ENCODE measurements around the gene ENTHD1.
"Not testable (repeated sequence)": the region's sequence is repeated elsewhere in the genome, so short reads cannot be mapped to it uniquely, and the experiment has no call there.

Gene ENTHD1

DNA sequence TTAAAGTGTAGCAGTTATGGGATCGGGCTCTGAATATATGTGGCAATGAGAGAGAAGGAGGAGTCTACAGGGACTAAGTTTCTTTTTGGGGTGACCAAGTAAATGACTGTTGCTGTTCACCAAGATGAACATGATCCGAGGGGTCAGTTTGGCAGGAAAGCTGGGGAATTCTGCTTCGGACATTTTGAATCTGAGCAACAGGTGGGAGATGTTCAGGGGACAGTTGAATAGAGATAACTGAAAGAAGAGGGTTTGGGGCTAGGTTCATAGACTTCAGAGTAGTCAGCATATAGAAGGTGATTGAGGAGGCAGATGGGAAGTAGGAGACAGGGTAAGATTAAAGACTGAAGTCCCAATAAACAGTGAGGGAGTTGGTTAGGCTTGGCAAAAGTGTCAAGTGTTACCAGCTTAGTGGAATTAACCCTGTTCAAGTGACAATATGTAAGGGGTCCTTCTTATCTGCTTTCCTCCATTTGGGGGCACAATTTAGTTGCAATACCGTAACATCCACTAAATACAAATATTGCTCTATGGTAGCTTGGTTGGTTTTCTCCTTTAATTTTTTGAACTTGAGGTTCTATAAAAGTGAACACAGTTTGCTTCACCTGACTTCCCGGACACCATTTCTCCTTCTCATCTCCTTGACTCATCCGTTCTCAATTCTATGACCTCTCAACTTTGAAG, 2.9 kb upstream of the ENTHD1 start:
- no peak for DNase-seq
- no peaks in the 10 kb centered on the region for H3K36me3 ChIP-seq
- H3K27me3 ChIP-seq: peaks cover 45% of the 10 kb centered on the region
- no peaks in the 10 kb centered on the region for H3K9me3 ChIP-seq
- no peaks in the 10 kb centered on the region for H3K4me1 ChIP-seq
- TF ChIP-seq, protein P1, sequence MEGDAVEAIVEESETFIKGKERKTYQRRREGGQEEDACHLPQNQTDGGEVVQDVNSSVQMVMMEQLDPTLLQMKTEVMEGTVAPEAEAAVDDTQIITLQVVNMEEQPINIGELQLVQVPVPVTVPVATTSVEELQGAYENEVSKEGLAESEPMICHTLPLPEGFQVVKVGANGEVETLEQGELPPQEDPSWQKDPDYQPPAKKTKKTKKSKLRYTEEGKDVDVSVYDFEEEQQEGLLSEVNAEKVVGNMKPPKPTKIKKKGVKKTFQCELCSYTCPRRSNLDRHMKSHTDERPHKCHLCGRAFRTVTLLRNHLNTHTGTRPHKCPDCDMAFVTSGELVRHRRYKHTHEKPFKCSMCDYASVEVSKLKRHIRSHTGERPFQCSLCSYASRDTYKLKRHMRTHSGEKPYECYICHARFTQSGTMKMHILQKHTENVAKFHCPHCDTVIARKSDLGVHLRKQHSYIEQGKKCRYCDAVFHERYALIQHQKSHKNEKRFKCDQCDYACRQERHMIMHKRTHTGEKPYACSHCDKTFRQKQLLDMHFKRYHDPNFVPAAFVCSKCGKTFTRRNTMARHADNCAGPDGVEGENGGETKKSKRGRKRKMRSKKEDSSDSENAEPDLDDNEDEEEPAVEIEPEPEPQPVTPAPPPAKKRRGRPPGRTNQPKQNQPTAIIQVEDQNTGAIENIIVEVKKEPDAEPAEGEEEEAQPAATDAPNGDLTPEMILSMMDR (IDR thresholded peaks at IDR 0.05; ENCODE audit: low read depth, low read length): no peak
- no peak overlapping the region for H3K4me3 ChIP-seq (ENCODE audit: low read depth, low read length)

DNA sequence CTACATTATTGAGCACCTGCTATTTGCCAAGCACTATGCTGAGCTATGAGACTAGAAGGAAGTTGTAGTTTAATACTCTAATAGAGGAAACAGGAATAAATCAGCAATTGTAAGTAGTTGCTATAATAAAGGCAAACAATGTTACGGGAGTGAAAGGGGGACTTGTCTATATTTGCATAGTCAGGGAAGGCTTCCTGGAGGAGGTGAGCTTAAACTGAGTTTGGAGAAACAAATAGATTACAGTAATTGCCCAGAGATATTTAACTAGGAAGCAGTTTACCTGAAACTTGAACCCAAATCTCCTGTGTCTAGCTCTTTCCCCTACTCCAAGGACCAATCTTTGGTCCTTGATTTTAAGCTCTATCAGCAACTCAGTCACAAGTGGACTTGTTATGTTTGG, 2.1 kb upstream of the ENTHD1 start:
- DNase-seq: no peak
- H3K9me3 ChIP-seq: no peaks in the 10 kb centered on the region
- peaks cover 46% of the 10 kb centered on the region for H3K27me3 ChIP-seq
- H3K4me1 ChIP-seq: no peaks in the 10 kb centered on the region
- H3K36me3 ChIP-seq: no peaks in the 10 kb centered on the region
- TF ChIP-seq, protein P1 (IDR thresholded peaks at IDR 0.05; ENCODE audit: low read depth, low read length): no peak
- no peak overlapping the region for H3K4me3 ChIP-seq (ENCODE audit: low read depth, low read length)

DNA sequence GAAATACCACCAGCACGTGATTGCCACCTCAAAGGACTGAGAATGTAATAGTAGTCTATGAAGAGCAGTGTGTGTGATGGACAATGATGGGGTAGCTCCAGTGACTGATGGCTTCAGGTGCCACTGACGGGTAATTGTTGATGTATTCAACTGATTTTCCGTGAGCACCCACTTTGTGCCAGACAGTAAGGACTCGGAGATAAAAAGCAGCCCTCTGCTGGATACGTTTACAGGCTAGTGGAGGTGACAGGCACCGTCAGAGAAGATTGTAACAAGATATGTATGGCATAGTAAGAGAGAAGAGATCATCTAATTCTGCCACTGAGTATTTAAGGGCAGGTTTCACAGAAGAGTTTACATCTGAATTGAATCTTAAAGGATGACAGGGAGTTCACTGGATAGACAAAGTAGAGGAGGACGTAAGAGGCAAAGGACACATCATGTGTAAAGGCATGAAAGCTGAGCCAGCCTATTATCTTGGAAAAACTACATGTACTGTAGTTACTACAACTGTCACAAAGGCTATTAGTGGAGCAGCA, 1.1 kb upstream of the ENTHD1 start:
- no peak for DNase-seq

DNA sequence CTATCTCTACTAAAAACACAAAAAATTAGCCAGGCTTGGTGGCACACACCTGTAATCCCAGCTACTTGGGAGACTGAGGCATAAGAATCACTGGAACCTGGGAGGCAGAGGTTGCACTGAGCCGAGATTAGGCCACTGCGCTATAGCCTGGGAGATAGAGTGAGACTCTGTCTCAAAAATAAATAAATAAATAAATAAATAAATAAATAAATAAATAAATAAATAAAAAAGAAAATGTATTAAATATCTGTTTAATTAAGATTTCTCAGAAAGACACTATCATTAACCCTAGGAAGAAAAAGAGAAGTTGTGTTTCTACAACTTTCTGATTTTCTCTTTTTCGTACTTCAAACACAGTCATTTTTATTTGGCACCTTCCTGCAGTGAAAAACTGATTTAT, 3.6 kb downstream of the ENTHD1 start:
- H3K4me3 ChIP-seq (ENCODE audit: low read depth, low read length); H3K9me3 ChIP-seq; H3K36me3 ChIP-seq; H3K4me1 ChIP-seq; DNase-seq: not testable (repeated sequence)
- peaks cover 46% of the 10 kb centered on the region for H3K27me3 ChIP-seq

More for the DNA sequence above, 1.1 kb upstream of the ENTHD1 start:
- Histone ChIP-seq H3K9me3 (no peaks in the 10 kb centered on the region), H3K4me1 (no peaks in the 10 kb centered on the region), H3K36me3 (no peaks in the 10 kb centered on the region), H3K27me3 (peaks cover 46% of the 10 kb centered on the region), H3K4me3 (ENCODE audit: low read depth, low read length) (no peak overlapping the region)
- TF ChIP-seq, protein P1 (IDR thresholded peaks at IDR 0.05; ENCODE audit: low read depth, low read length): no peak

DNA sequence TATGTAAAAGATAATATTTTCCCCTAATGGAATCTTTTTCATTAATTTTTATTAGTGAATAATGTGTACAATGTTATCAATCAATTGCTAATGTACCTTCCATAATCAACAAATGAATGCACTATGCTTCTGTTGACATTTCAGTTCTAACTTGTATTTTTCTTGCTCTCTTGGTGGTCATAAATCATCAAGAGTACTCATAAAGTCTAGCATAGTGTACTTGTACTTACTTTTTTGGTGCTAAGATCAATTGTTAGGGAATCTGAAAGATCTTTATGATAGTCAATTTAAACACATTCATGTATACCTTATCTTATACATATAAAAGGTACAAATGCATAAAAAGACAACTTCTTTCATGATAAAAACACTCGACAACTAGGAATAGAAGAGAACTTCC, 10.5 kb downstream of the ENTHD1 start:
- no peak for DNase-seq
- Histone ChIP-seq H3K27me3 (peaks cover 43% of the 10 kb centered on the region), H3K36me3 (no peaks in the 10 kb centered on the region), H3K9me3 (no peaks in the 10 kb centered on the region), H3K4me1 (no peaks in the 10 kb centered on the region), H3K4me3 (ENCODE audit: low read depth, low read length) (no peak overlapping the region)
- TF ChIP-seq, protein P1 (IDR thresholded peaks at IDR 0.05; ENCODE audit: low read depth, low read length): no peak

DNA sequence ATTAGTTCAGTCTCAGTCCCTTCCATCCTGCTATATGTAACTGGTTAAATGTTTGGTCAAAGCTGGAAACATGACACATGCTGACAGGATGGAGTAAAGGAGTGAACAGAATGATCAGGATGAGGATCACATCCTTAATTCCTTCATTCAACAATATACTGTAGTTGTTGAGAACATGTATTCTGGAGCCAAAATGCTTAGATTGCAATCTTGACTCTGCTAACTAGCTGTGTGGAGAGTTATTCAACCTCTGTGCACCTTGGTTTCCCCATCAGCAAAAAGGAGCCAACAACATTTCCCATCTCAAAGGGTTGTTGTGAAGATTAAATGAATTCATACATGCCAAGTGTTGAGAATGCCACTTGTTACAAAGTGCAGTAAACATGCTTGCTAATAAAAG, 12.8 kb downstream of the ENTHD1 start:
- TF ChIP-seq, protein P1 (IDR thresholded peaks at IDR 0.05; ENCODE audit: low read depth, low read length): no peak
- Histone ChIP-seq H3K9me3 (no peaks in the 10 kb centered on the region), H3K4me1 (no peaks in the 10 kb centered on the region), H3K27me3 (peaks cover 47% of the 10 kb centered on the region), H3K36me3 (no peaks in the 10 kb centered on the region), H3K4me3 (ENCODE audit: low read depth, low read length) (no peak overlapping the region)
- no peak for DNase-seq

All from BE2C (cell line).